Left forelimb (tissue), 1 donor: Measurements from ENCODE around the gene CFAP65.

Source experiments
- DNase-seq: peaks from one replicate; pipeline ENCODE4 v3.0.0-alpha.2; 2018; ENCODE audit warnings: low spot score

Gene CFAP65

DNA sequence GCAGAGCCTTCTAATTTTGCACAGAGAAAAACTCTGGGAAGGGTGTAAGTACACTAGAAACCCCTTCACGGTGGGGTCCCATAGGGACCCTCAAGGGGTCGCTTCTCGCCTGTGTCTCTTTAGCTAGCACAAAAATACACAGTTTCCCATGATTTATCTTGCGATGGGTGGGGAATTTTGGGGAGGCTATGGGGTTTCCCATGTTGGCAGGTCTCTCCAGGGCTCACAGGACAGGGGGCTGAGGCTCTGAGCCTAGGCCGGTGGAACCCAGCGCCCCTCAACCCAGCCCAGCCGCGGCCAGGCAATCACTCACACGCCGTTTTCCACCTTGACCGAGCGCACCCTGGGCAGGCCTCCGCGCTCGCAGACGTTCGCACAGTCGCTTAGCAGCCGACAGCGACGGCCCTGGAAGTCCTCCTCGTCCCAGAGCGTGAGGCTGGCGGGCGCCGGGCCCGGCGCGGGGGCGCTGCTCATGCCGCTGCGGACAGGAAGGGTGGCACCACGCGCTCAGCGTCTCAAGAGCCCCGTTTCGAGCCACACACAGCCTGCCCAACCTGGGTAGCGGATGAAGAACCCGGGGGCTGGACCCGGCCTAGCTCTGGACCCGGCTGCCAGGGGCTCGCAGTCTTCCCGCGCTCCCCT lies 48.5 kb downstream of the CFAP65 start:
- no peak for DNase-seq

DNA sequence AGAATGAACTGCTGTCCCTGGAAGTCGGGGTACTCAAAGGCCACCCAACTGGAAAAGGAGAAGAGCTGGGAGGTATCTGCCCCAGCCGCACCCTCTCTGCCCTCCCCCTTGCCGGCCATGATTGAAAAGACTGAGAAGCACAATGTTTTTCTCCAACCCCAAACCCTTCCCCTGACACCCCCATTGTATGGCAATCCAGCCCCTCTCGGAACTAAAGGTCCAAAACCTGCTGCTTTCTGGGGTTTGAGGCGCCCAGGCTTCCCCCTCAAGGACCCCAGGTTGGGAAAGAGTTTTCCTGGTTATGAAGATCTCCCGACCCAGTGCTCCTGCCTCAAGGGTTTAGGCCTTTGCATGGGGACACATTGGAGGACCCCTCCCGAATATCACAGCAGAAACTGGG lies 49.1 kb downstream of the CFAP65 start:
- no peak for DNase-seq

DNA sequence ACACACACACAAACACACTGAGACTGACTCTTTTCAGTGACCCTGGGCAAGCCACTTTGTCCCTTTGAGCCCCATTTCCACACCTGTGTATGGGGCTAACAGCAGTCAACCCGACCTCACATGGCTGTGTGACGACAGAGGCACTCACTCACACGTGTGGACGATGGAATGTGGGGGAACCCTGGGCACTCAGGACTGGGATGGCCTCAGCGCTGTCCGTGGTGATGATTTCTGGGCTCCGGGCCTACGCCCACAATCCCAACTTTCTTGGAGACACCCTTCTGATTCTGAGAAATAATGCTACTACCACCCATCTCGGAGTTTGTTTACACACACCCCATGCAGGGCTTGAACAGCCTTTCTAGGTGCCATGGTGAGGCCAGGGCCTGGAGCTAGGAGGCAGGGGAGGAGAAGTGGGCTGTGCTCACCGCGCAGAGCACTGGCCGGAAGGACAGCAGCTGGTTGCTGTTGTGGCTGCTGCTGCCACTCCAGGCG lies 49.6 kb downstream of the CFAP65 start:
- DNase-seq = no peak

DNA sequence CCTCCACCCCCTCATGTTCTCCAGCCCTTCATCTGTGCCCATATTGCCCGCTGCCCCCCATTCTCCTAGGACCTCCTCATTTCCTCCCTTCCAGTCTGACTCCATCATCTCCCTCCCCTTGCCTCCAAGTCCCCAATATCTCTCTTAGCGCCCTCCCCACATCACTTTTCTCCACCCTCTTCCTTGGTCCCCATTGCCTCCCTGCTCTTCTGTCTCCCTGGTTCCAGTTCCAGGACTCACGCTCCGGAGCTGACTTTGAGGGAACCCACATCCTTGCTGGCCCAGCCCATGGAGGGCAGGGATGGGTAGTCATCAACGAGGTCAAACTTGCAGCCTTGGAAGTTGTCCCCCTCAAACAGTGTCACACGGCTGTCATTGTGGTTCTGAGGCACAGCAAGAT lies 50.7 kb downstream of the CFAP65 start:
- DNase-seq = no peak

DNA sequence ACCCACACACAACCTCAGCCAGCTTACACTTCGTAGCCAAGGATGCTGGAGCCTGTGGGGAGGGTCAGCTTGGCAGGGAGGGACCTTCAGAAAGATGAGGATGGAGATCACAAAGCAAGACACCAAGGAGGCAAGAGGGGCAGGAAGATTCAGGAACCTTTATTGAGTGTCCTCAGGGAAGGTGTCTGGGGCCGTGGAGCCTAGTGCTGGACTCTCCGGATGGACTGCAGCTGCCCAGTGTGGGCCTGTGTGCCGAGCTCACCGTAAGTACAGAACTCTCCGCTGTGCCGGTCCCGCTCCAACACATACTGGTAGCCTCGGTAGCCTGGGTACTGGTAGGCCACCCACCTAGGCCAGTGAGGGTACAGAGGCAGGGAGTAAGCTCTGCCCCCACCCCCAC lies 51.3 kb downstream of the CFAP65 start:
- DNase-seq = no peak

DNA sequence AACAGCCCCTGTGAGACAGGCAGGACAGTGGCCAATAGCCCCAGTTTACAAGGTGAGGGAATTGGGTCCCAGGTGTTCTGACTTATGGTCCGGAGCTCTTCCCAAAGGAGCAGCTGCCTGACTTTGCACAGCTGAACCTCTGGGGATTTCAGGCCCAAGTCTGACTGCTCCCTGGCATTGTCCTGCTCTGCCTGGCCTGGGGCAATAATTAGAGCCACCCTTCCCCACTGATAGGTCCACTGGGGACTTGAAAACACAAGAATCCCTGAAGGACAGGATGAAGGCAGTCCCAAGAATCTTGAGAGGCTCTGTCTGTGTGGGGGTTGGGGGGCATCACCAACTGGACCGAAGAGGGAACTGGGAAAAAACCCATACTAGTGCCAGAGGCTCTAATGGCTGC lies 52.7 kb downstream of the CFAP65 start:
- no peak for DNase-seq

DNA sequence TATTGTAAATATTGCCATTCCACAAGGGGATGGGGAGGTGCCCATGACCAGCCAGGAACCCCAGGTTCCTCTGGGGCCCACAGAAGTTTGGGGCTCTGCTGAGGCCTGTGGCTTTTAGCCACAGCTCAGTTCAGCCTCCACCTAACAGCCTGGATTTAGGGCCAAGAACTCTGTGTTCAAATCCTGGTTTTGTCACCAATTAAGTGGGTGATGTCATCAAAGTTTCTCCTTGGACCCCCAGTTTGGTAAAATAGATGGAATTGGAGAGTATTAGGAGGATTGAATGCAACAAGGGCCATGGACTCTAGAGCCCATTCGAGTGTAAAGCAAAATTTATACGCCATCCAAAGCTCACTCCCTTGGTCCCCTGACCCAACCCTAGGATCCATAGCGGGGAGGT lies 53.2 kb downstream of the CFAP65 start:
- no peak for DNase-seq

DNA sequence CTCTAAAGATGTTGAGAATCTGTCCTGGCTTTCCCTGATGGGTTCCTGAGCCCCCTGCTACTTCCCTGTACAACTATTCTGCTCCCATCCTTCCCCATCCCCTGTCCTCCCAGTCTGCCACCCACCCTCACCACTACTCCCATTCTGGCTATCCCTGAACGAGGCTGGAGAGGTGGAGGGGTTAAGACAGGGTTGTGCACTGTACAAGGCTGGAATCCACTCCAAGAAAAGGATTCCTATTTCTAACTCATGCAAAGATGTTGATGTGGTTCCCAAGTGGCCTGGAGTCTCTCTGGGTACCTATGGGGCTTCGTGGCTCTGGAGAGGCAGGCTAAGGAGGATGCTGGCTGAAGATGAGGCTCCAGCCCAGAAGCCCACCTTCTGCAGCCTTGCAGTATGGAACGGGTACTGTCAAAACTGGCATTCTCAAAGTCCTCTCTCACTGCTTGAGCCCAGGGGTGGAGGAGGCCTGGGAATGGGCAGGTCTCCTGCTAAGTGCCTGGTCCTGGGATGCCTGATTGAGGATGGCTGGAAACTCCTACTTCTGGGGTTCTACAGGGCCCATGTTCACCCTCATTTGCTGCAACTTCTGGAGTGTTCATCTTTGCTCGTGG lies 55.1 kb downstream of the CFAP65 start:
- no peak for DNase-seq

DNA sequence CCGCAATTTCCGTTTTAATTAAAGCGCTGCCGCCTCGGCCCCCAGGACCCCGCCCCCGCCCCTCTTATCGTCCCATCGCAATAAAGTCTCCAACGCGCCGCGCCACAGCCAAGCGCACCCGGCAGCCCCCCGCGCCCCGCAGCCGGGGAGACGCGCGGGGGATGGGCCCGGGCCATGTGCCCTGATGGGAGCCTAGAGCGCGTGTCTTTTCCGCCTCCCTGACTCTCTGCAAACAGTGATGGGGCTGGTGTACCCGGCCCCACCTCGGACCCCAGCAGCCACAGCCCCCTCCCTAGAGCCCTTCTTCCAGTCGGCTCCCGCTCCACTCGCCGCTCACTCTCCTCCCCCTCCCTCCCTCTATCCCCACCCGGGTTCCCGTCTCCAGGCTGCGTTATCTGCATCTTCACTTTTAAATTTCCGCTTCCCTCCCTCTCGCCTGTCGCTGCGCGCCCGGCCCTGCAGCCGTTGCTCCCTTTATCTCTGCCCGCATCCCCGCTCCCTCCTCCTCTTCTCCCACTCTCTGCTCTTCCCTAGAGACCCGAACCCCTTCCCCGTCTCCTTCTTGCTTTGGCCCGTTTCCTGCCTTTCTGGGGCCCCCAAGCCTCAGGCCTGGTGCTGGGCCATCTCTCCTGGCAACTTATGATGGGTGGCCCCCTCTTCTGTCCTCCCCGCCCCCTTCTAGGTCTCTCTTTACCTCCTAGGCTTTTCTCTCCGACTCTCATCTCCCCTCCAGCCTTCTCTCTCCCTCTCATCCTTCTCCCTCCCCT lies 55.8 kb downstream of the CFAP65 start:
- no peak for DNase-seq

DNA sequence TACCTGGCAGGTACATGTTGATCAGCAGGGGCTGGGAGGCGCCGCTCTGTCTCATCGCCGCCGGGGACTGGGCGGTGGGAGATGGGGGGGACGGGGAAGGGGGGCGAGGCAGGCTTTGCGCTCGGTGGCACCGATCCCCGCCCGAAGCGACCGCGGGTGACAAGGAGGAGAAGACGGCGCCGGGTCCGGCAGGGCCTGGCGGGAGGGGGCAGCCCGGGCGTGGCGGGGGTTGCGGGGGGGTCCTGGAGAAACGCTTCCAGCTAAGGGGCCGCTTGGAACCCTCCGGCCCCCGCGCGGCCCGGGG lies 56.3 kb downstream of the CFAP65 start, which contains the start of gene FEV:
Gene FEV, minus strand, starts transcription at position 164 of the 304 bp plus-strand sequence. Its CDS starts 109 bp downstream, at position 55.
- DNase-seq = no peak

DNA sequence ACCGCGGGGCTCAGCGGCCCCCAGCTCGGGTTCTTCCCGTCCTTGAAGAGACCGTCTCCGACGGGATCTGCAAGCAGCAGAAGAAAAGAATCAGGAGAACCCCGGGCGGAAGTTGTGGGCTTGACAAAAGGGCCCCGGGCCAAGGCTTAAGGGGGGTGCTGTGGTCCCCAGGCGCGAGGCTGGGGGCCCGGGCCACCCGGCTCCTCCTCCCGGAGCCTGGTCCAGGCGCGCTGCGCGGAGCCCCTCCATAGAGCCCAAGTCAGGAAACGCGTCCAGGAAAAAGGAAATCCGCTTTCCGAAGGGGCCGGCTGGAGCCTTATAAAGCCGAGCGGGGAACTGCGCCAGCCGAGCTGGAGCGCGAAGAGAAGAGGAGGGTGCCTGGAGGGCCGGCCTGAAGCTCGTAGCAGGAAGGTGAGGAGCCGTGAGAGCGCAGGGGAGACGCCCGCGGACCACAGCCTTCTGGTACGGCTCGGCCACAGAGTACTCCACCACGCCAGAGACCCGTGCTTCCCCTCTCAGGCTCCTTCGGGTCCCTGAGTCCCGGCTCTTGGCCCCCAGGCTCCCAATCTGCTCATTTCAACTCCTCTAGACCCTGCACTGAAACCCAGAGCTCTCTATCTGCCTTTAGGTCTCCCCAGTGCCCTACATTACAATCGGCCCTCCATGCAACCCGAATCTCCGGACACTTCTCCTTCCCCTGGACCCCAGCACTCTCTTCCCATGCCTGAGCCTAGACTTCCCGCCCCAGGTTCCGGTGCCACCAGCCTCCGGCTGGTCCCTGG lies 56.9 kb downstream of the CFAP65 start:
- DNase-seq = no peak

DNA sequence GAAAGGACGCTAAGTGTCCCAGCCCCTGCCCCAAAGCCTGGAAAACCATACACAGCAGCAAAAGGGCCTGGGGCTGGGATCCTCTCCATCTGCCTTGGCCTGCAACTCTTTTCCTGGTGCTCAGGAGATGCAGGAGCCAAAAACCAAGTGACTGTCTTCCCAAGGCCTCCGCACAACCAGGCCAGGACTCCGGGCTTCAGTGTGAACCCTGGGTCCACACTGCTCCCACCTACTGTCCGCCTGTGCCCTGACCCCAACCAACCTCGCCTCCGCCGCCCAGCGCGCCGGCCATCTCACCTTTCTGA lies 57.4 kb downstream of the CFAP65 start:
- no peak for DNase-seq

DNA sequence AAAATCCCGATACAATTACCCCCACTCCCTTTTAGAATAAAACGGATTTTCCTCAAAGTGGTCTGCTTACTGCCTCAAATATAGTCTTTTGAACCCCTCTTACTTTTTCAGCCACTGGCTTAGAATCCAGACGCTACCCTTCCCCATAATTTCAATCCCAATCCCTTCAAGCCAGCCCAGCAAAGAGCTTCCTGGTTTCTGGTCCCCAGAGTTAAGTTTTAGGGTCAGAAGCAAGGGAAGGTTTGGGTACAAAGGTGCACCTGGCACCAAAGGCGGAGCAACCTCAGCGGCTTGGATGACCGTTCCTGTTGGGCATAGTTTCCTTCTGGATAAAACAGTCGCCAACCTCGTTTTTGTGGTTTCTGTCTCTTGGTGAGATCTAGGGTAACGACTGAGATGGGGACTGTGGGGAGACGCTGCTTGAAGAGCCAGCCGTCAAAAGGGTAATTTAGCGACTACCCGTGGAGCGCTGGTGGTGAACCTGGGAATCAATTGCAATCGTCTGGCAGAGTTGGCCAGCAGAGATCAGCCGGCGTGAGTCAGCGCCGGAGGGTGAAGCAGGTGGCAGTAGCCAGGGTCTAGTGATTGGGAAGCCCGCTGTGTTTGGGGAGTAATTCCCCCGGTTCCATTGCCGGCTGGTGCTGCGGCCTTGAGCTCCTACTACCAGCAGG lies 57.9 kb downstream of the CFAP65 start:
- DNase-seq = no peak

DNA sequence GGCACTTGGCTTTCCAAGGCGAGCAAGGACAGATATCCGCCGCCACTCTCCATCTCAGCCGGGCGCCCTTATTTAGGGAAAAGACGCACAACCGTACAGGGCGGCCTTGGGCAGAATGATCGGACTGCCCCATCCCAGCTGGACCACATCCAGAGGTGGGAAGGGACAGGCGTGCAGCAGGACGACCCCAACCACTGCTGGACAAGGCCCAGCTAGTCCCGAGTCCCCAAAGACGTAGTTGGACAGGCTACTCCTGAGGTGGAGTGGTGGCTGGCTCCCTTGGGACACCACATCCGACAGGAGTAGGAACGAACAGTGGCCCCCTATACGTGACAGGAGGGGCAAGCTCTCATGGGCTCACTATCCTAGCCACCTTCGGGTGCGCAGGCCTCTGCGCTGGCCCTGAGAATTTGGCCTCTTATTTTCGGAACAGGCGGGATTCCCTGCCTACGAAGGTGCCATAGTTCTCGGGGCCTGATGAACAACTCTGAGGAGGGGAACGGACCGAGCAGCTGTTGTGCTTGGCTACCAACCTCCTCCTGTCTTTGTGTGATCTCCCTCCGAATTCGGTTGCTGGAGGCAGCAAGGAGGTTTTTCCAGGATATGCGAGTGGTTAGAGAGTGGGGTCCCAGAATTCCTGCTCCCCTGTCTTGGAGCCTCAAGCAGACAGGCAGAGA lies 58.6 kb downstream of the CFAP65 start:
- no peak for DNase-seq

DNA sequence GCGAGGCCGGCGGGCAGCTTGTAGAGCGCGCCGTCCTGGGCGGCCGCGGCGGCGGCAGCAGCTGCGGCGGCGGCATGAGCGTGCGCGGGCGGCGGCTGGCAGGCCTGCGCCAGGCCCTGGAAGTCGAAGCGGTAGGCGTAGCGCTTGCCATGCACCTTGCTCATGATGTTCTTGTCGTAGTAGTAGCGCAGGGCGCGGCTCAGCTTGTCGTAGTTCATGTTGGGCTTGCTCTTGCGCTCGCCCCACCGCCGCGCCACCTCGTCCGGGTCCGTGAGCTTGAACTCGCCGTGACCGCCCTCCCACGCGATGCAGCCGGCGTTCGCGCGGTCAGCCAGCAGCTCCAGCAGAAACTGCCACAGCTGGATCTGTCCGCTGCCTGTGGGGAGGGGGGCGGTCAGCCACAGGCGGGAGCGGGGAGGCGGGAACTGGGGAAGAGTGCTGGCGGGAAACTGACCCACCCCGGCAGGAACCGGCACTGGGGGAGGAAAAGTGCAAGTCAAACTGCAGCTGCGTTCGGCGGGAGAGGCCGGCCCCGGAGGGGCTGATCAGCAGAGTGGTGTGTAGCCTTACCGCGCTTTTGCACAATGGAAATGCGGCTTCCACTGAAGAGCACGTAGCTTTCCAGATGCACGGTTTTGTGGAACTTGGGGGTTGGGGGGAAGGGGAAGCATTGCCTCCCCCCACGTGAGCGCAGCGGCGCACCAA lies 59.3 kb downstream of the CFAP65 start:
- no peak for DNase-seq

DNA sequence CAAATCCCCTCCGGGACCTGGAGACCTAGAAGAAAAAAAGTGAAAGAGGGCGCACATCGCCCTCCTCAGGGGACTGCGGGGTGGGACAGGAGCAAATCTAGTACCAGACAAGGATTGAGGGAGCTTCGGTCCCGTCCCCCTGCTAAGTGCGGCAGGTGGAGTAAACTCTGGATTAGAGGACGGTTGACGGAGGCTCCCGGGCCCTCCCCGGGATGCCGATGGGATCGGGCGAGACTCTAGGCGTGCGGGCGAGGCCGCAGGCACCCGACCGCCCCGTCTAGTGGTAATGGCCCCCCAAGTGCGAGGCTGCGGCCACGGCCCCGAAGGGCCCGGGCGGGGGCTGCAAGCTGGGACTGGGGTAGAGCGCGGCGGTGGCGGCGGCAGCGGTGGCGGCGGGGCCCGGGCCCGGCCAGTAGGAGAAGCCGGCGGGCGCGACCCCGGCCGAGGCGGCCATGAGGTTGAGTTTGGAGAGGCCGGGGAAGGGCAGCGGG lies 59.9 kb downstream of the CFAP65 start:
- DNase-seq = no peak

DNA sequence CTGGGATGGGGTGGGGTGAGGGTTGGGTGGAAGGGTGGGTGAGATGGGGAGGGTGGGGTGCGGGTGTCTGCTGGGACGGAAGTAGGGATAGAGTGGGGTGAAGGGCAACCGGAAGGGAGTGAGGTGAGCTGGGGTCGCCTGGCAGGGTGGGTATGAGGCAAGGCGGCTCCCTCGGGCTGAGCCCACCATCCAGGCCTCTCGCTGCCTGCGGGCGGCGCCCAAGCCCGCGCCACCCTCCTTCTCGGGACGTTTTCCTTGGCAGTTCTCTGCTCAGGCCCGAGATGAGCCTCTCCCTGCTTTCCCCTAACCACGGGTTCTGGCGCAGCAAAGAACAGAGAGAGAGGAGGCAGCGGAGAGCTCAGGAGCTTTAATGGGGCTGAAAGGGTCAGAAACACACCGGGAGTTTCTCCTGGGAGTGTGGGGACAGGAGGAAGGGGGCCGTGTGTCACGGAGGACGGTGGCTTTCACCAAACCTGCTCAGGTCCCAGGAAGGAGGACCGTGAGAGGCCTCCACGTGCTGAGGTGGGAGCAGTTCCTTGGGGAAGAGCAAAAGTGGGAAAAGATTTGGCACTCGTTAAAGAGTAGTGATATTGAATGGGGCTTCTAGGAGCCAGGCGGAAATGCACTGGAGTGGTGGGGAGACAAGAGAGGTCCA lies 60.5 kb downstream of the CFAP65 start:
- no peak for DNase-seq

DNA sequence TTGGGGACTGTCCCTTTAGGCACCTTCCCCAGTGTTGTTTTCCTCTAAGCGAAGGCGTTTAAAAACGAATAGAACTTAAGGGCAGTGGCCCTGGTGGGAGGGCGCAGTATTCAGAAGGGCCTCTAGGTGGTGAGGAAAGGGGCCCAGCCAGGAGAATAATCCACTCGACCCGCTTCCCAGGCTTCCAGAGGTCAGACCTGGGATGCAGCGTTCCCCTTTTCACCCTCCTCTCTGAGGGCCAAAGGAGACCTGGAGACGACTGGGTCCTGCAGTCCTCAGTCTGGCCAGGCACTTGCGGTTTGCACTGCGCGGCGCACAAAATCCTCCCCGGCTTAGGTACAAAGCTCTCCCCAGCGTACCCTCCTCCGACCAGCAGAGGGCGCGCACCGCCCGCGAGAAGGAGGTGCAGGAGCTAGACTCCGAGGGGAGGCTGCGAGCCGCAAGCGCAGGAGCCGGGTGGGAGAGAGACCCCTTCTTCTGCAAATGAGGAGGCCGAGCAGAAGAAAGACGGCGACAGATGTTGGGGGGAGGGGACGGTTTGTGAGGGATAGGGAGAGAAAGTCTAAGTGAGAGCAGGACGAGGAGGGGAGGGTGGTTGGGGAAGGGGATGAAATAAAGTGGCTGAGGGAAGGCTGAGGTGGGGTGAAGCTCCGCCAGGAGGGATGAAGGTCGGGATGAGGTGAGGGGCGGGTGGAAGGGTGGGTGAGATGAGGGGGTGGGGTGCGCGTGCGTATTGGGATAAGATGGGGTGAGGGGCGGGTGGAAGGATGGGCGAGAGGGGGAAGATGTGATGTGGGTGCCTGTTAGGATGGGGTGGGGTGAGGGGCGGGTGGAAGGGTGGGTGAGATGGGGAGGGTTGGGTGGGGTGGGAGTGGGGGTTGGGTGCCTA lies 61.2 kb downstream of the CFAP65 start:
- peak; percentile 79 for DNase-seq
